WTC11 (cell line): ENCODE data around the gene HRH1. TPM values are rescaled to one million over a fixed set of nuclear protein-coding genes. Genes with fewer than 3 reads are reported as not detected.

ENCODE experiments used
- ATAC-seq: fragments of 200-7000 bp; cut with Tn5 transposase; 2 replicates; pipeline ENCODE4 v1.10.0; 2021; ENCODE audit warnings: mild to moderate bottlenecking, moderate library complexity
- CTCF ChIA-PET: fragments of 300-600 bp; sonication (Branson Sonifier 250); formaldehyde crosslinking; loops from one replicate; lab custom pipeline; 2021; ENCODE audit warnings: antibody characterized with exemption; lab: Charles Lee
- POLR2A ChIA-PET: fragments of 350-600 bp; sonication (Branson Sonifier 250); formaldehyde crosslinking; loops from one replicate; lab custom pipeline; 2021; ENCODE audit warnings: antibody characterized with exemption; lab: Charles Lee
- DNase-seq: peaks from one replicate; pipeline ENCODE4 v3.0.0; 2021; ENCODE audit warnings: low spot score
- H3K27ac Mint-ChIP-seq: 2 replicates; pipeline ENCODE4 v1.8.0; 2021; ENCODE audit warnings: mixed read lengths
- H3K27me3 Mint-ChIP-seq: 2 replicates; pipeline ENCODE4 v1.8.0; 2021; ENCODE audit warnings: low read depth, mild to moderate bottlenecking, moderate library complexity, mixed read lengths
- H3K36me3 Mint-ChIP-seq: 2 replicates; pipeline ENCODE4 v1.8.0; 2021; ENCODE audit warnings: mixed read lengths
- H3K4me1 Mint-ChIP-seq: 2 replicates; pipeline ENCODE4 v1.8.0; 2022; ENCODE audit warnings: mixed read lengths
- H3K4me3 Mint-ChIP-seq: 2 replicates; pipeline ENCODE4 v1.8.0; 2021; ENCODE audit warnings: mild to moderate bottlenecking, moderate library complexity, mixed read lengths
- H3K9me3 Mint-ChIP-seq: 2 replicates; pipeline ENCODE4 v1.8.0; 2021; ENCODE audit warnings: mixed read lengths
- ESRRA ChIP-seq: sonication (generic); formaldehyde crosslinking; IDR thresholded peaks from 2 replicates; pipeline ENCODE4 v1.8.1; 2022; ENCODE audit warnings: mild to moderate bottlenecking, missing genetic modification reagents, borderline replicate concordance
- FOXK1 ChIP-seq: sonication (generic); formaldehyde crosslinking; IDR thresholded peaks from 2 replicates; pipeline ENCODE4 v1.8.0; 2022; ENCODE audit warnings: mild to moderate bottlenecking, moderate library complexity, missing genetic modification reagents
- GTF2I ChIP-seq: fragments of 250-450 bp; sonication (Bioruptor Pico); conservative IDR thresholded peaks from 2 replicates; pipeline ENCODE4 v1.4.0; 2021; ENCODE audit warnings: mild to moderate bottlenecking
- NFATC4 ChIP-seq: fragments of 250-450 bp; sonication (Bioruptor Pico); IDR thresholded peaks from 2 replicates; pipeline ENCODE4 v1.9.0; 2021; ENCODE audit warnings: mild to moderate bottlenecking
- NR3C1 ChIP-seq: sonication (generic); formaldehyde crosslinking; conservative IDR thresholded peaks from 2 replicates; pipeline ENCODE4 v1.8.1; 2023; ENCODE audit warnings: low read depth, mild to moderate bottlenecking, missing genetic modification reagents
- SMAD4 ChIP-seq: sonication (generic); formaldehyde crosslinking; IDR thresholded peaks from 2 replicates; pipeline ENCODE4 v1.8.0; 2022; ENCODE audit warnings: mild to moderate bottlenecking, missing genetic modification reagents
- TEAD4 ChIP-seq: sonication (generic); formaldehyde crosslinking; IDR thresholded peaks from 2 replicates; pipeline ENCODE4 v1.8.0; 2022; ENCODE audit warnings: mild to moderate bottlenecking, missing genetic modification reagents
- TP53 ChIP-seq: sonication (generic); formaldehyde crosslinking; IDR thresholded peaks from 2 replicates; pipeline ENCODE4 v1.8.1; 2023; ENCODE audit warnings: mild to moderate bottlenecking, missing genetic modification reagents
- ZNF396 ChIP-seq: fragments of 250-450 bp; sonication (Bioruptor Pico); IDR thresholded peaks from 2 replicates; pipeline ENCODE4 v1.8.0; 2021; ENCODE audit warnings: mild to moderate bottlenecking, moderate library complexity, borderline replicate concordance
- ZNF416 ChIP-seq: fragments of 250-450 bp; sonication (Bioruptor Pico); IDR thresholded peaks from 2 replicates; pipeline ENCODE4 v1.9.0; 2021; ENCODE audit warnings: mild to moderate bottlenecking, inconsistent platforms
- ZNF423 ChIP-seq: fragments of 250-450 bp; sonication (Bioruptor Pico); IDR thresholded peaks from 2 replicates; pipeline ENCODE4 v2.1.2; 2022; ENCODE audit warnings: mild to moderate bottlenecking, moderate library complexity
- ZNF671 ChIP-seq: fragments of 250-450 bp; sonication (Bioruptor Pico); IDR thresholded peaks from 2 replicates; pipeline ENCODE4 v1.8.0; 2021; ENCODE audit warnings: mild to moderate bottlenecking
- total RNA-seq: library from RNA; stranded (reverse); gene quantifications from 3 replicates; pipeline ENCODE4 v1.2.3, GENCODE V29; 2021
- TF ChIP-seq, protein P1 (sequence below): sonication (generic); formaldehyde crosslinking; IDR thresholded peaks from 2 replicates; pipeline ENCODE4 v1.8.1; 2023; ENCODE audit warnings: mild to moderate bottlenecking, missing genetic modification reagents, borderline replicate concordance
- TF ChIP-seq, protein P2 (sequence below): sonication (generic); formaldehyde crosslinking; IDR thresholded peaks from 2 replicates; pipeline ENCODE4 v1.8.0; 2023; ENCODE audit warnings: missing genetic modification reagents, mild to moderate bottlenecking, borderline replicate concordance
- TF ChIP-seq, protein P3 (sequence below): sonication (generic); formaldehyde crosslinking; IDR thresholded peaks from 2 replicates; pipeline ENCODE4 v1.8.1; 2022; ENCODE audit warnings: missing genetic modification reagents, borderline replicate concordance
- TF ChIP-seq, protein P4 (sequence below): sonication (generic); formaldehyde crosslinking; conservative IDR thresholded peaks from 2 replicates; pipeline ENCODE4 v1.8.1; 2022; ENCODE audit warnings: mild to moderate bottlenecking, missing genetic modification reagents
- TF ChIP-seq, protein P5 (sequence below): sonication (generic); formaldehyde crosslinking; IDR thresholded peaks from 2 replicates; pipeline ENCODE4 v1.8.1; 2023; ENCODE audit warnings: mild to moderate bottlenecking, moderate library complexity, missing genetic modification reagents
- TF ChIP-seq, protein P6 (sequence below): sonication (generic); formaldehyde crosslinking; IDR thresholded peaks from 2 replicates; pipeline ENCODE4 v1.8.0; 2022; ENCODE audit warnings: mild to moderate bottlenecking, missing genetic modification reagents
- TF ChIP-seq, protein P7 (sequence below): fragments of 250-450 bp; sonication (Bioruptor Pico); IDR thresholded peaks from 2 replicates; pipeline ENCODE4 v1.9.0; 2021; ENCODE audit warnings: mild to moderate bottlenecking
- TF ChIP-seq, protein P8 (sequence below): fragments of 250-450 bp; sonication (Bioruptor Pico); IDR thresholded peaks from 2 replicates; pipeline ENCODE4 v1.9.0; 2021; ENCODE audit warnings: moderate library complexity, mild to moderate bottlenecking, inconsistent platforms, borderline replicate concordance
- TF ChIP-seq, protein P9 (sequence below): sonication (generic); formaldehyde crosslinking; conservative IDR thresholded peaks from 2 replicates; pipeline ENCODE4 v1.8.1; 2023; ENCODE audit warnings: mild to moderate bottlenecking, low read depth, missing genetic modification reagents, moderate library complexity

HRH1 gene
- total RNA-seq, 1 experiment from 2014 or later = not detected

DNA sequence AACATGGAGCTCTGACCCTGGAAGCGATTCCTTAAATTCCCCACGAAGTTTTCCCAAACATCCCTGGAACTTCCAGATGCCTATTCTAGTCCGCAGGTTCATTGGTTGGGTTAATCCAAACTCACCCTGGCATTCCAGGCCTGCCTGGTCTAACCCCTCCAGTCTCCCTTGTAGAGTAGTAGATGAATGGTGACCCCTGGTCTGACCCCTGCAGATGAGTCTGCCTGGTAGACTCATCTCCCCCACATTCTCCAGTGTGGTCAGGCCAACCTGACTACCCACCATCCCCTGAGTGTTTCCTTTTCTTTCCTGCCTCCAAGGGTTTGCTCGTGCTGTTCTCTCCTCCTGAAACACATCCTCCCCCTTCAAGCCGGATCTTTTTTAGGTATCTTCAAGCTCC, 10.8 kb upstream of the HRH1 start (continued):
- TF ChIP-seq, protein P1, sequence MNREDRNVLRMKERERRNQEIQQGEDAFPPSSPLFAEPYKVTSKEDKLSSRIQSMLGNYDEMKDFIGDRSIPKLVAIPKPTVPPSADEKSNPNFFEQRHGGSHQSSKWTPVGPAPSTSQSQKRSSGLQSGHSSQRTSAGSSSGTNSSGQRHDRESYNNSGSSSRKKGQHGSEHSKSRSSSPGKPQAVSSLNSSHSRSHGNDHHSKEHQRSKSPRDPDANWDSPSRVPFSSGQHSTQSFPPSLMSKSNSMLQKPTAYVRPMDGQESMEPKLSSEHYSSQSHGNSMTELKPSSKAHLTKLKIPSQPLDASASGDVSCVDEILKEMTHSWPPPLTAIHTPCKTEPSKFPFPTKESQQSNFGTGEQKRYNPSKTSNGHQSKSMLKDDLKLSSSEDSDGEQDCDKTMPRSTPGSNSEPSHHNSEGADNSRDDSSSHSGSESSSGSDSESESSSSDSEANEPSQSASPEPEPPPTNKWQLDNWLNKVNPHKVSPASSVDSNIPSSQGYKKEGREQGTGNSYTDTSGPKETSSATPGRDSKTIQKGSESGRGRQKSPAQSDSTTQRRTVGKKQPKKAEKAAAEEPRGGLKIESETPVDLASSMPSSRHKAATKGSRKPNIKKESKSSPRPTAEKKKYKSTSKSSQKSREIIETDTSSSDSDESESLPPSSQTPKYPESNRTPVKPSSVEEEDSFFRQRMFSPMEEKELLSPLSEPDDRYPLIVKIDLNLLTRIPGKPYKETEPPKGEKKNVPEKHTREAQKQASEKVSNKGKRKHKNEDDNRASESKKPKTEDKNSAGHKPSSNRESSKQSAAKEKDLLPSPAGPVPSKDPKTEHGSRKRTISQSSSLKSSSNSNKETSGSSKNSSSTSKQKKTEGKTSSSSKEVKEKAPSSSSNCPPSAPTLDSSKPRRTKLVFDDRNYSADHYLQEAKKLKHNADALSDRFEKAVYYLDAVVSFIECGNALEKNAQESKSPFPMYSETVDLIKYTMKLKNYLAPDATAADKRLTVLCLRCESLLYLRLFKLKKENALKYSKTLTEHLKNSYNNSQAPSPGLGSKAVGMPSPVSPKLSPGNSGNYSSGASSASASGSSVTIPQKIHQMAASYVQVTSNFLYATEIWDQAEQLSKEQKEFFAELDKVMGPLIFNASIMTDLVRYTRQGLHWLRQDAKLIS (CRISPR knock-in tag) = no peak
- TF ChIP-seq ZNF671 (CRISPR knock-in tag) (no peak), FOXK1 (CRISPR knock-in tag) (no peak), SMAD4 (CRISPR knock-in tag) (no peak), NR3C1 (CRISPR knock-in tag) (no peak), GTF2I (CRISPR knock-in tag) (no peak)
- TF ChIP-seq, protein P2, sequence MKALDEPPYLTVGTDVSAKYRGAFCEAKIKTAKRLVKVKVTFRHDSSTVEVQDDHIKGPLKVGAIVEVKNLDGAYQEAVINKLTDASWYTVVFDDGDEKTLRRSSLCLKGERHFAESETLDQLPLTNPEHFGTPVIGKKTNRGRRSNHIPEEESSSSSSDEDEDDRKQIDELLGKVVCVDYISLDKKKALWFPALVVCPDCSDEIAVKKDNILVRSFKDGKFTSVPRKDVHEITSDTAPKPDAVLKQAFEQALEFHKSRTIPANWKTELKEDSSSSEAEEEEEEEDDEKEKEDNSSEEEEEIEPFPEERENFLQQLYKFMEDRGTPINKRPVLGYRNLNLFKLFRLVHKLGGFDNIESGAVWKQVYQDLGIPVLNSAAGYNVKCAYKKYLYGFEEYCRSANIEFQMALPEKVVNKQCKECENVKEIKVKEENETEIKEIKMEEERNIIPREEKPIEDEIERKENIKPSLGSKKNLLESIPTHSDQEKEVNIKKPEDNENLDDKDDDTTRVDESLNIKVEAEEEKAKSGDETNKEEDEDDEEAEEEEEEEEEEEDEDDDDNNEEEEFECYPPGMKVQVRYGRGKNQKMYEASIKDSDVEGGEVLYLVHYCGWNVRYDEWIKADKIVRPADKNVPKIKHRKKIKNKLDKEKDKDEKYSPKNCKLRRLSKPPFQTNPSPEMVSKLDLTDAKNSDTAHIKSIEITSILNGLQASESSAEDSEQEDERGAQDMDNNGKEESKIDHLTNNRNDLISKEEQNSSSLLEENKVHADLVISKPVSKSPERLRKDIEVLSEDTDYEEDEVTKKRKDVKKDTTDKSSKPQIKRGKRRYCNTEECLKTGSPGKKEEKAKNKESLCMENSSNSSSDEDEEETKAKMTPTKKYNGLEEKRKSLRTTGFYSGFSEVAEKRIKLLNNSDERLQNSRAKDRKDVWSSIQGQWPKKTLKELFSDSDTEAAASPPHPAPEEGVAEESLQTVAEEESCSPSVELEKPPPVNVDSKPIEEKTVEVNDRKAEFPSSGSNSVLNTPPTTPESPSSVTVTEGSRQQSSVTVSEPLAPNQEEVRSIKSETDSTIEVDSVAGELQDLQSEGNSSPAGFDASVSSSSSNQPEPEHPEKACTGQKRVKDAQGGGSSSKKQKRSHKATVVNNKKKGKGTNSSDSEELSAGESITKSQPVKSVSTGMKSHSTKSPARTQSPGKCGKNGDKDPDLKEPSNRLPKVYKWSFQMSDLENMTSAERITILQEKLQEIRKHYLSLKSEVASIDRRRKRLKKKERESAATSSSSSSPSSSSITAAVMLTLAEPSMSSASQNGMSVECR (CRISPR knock-in tag) = no peak
- TF ChIP-seq, protein P3, sequence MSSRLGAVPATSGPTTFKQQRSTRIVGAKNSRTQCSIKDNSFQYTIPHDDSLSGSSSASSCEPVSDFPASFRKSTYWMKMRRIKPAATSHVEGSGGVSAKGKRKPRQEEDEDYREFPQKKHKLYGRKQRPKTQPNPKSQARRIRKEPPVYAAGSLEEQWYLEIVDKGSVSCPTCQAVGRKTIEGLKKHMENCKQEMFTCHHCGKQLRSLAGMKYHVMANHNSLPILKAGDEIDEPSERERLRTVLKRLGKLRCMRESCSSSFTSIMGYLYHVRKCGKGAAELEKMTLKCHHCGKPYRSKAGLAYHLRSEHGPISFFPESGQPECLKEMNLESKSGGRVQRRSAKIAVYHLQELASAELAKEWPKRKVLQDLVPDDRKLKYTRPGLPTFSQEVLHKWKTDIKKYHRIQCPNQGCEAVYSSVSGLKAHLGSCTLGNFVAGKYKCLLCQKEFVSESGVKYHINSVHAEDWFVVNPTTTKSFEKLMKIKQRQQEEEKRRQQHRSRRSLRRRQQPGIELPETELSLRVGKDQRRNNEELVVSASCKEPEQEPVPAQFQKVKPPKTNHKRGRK (CRISPR knock-in tag) = no peak
- TF ChIP-seq, protein P4, sequence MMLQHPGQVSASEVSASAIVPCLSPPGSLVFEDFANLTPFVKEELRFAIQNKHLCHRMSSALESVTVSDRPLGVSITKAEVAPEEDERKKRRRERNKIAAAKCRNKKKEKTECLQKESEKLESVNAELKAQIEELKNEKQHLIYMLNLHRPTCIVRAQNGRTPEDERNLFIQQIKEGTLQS = no peak
- TF ChIP-seq, protein P5, sequence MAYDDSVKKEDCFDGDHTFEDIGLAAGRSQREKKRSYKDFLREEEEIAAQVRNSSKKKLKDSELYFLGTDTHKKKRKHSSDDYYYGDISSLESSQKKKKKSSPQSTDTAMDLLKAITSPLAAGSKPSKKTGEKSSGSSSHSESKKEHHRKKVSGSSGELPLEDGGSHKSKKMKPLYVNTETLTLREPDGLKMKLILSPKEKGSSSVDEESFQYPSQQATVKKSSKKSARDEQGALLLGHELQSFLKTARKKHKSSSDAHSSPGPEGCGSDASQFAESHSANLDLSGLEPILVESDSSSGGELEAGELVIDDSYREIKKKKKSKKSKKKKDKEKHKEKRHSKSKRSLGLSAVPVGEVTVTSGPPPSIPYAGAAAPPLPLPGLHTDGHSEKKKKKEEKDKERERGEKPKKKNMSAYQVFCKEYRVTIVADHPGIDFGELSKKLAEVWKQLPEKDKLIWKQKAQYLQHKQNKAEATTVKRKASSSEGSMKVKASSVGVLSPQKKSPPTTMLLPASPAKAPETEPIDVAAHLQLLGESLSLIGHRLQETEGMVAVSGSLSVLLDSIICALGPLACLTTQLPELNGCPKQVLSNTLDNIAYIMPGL = no peak
- TF ChIP-seq, protein P6, sequence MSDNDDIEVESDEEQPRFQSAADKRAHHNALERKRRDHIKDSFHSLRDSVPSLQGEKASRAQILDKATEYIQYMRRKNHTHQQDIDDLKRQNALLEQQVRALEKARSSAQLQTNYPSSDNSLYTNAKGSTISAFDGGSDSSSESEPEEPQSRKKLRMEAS = no peak

DNA sequence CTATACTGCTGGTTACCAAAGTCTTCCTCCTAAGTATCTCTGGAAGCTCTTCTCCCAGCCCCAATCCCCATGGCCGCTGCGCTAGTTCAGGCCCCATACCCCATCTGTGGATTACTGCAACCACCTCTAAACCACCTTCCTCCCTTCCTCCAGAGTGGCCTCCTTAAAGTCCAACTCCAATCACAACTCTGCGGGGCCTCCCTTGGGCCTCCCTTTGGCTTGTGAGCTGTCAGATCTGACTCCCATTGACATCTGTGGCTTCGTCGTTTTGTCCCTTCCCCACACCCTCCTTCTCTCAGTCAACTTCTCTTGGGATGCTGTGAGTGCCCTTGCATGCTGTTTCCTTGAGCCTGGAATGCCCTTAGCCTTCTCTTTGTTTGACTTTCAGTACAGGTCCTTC, 9.3 kb upstream of the HRH1 start:
- CTCF ChIA-PET = interaction anchor here (1.6 kb wide), 1 partner anchor 9 kb away, joined by 7 read pairs; the partner anchor contains the start of gene HRH1
- Mint-ChIP-seq H3K4me1 (no peaks in the 10 kb centered on the region), H3K27ac (no peak overlapping the region), H3K27me3 (peaks cover 15% of the 10 kb centered on the region), H3K4me3 (no peak overlapping the region), H3K36me3 (no peaks in the 10 kb centered on the region), H3K9me3 (peaks cover 5% of the 10 kb centered on the region)
- DNase-seq (no peak), ATAC-seq (no peak)
- POLR2A ChIA-PET = no interaction called here
- TF ChIP-seq TP53 (CRISPR knock-in tag) = no peak
- TF ChIP-seq ZNF671 (CRISPR knock-in tag) = no peak
- no peak for TF ChIP-seq ZNF416 (CRISPR knock-in tag)
- no peak for TF ChIP-seq TEAD4
- no peak for TF ChIP-seq SMAD4 (CRISPR knock-in tag)
- no peak for TF ChIP-seq ESRRA (CRISPR knock-in tag)
- TF ChIP-seq, protein P7, sequence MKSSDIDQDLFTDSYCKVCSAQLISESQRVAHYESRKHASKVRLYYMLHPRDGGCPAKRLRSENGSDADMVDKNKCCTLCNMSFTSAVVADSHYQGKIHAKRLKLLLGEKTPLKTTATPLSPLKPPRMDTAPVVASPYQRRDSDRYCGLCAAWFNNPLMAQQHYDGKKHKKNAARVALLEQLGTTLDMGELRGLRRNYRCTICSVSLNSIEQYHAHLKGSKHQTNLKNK (CRISPR knock-in tag) = no peak
- no peak for TF ChIP-seq ZNF396 (CRISPR knock-in tag)
- TF ChIP-seq, protein P8, sequence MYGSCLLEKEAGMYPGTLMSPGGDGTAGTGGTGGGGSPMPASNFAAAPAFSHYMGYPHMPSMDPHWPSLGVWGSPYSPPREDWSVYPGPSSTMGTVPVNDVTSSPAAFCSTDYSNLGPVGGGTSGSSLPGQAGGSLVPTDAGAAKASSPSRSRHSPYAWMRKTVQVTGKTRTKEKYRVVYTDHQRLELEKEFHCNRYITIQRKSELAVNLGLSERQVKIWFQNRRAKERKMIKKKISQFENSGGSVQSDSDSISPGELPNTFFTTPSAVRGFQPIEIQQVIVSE (CRISPR knock-in tag) = no peak
- TF ChIP-seq, protein P9, sequence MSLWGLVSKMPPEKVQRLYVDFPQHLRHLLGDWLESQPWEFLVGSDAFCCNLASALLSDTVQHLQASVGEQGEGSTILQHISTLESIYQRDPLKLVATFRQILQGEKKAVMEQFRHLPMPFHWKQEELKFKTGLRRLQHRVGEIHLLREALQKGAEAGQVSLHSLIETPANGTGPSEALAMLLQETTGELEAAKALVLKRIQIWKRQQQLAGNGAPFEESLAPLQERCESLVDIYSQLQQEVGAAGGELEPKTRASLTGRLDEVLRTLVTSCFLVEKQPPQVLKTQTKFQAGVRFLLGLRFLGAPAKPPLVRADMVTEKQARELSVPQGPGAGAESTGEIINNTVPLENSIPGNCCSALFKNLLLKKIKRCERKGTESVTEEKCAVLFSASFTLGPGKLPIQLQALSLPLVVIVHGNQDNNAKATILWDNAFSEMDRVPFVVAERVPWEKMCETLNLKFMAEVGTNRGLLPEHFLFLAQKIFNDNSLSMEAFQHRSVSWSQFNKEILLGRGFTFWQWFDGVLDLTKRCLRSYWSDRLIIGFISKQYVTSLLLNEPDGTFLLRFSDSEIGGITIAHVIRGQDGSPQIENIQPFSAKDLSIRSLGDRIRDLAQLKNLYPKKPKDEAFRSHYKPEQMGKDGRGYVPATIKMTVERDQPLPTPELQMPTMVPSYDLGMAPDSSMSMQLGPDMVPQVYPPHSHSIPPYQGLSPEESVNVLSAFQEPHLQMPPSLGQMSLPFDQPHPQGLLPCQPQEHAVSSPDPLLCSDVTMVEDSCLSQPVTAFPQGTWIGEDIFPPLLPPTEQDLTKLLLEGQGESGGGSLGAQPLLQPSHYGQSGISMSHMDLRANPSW (CRISPR knock-in tag) = no peak
- no peak for TF ChIP-seq ZNF423 (CRISPR knock-in tag)
- TF ChIP-seq NFATC4 (CRISPR knock-in tag) = no peak
